GM18505 (cell line): ENCODE results near the gene CT47B1.
"Not testable (repeated sequence)": the region's sequence is repeated elsewhere in the genome, so short reads cannot be mapped to it uniquely, and the experiment has no call there.

Source experiments
- ATAC-seq: cut with Tn5 transposase; IDR thresholded peaks from one replicate; pipeline ENCODE4 v1.9.1; 2021; ENCODE audit not compliant: unreplicated experiment
- POLR2A ChIP-seq: IDR thresholded peaks from 4 replicates; pipeline ENCODE4 v1.6.1; 2011; ENCODE audit warnings: borderline replicate concordance; ENCODE audit not compliant: insufficient read depth, insufficient read length; ENCODE audit errors: extremely low read depth

The CT47B1 gene

GRCh38 chrX:120875766-120876165 is at the start of gene CT47B1:
TSS of gene CT47B1 (minus strand) at chrX:120875866. CDS start at chrX:120875670, 196 bp downstream.
- ATAC-seq = not testable (repeated sequence)

GRCh38 chrX:120874678-120875557 is 748 bp downstream of the CT47B1 start:
- TF ChIP-seq POLR2A = no peak
- no peak for ATAC-seq

- ATAC-seq = no peak
- no peak for TF ChIP-seq POLR2A
These were observed 18.4 kb downstream of the CT47B1 start for GRCh38 chrX:120857240-120857639.

- no peak for TF ChIP-seq POLR2A
- ATAC-seq = no peak
These were observed 34.8 kb downstream of the CT47B1 start for GRCh38 chrX:120840827-120841226.

GRCh38 chrX:120839491-120839890 is 36.2 kb downstream of the CT47B1 start:
- no peak for TF ChIP-seq POLR2A
- no peak for ATAC-seq

GRCh38 chrX:120827213-120827612 is 48.5 kb downstream of the CT47B1 start:
- ATAC-seq = not testable (repeated sequence)

- ATAC-seq = no peak
- TF ChIP-seq POLR2A = no peak
These were observed 50.5 kb downstream of the CT47B1 start for GRCh38 chrX:120825146-120825545.

GRCh38 chrX:120824021-120824420 is 51.6 kb downstream of the CT47B1 start:
- TF ChIP-seq POLR2A = no peak

GRCh38 chrX:120823556-120823955 is 52.1 kb downstream of the CT47B1 start:
- ATAC-seq = no peak
- TF ChIP-seq POLR2A = no peak

More at GRCh38 chrX:120824021-120824420, 51.6 kb downstream of the CT47B1 start:
- no peak for ATAC-seq
